ENCODE measurements around the gene EEF1AKMT1. TPM values are rescaled to one million over a fixed set of nuclear protein-coding genes. Genes with fewer than 3 reads are reported as not detected.

EEF1AKMT1 gene
- total RNA-seq, 4 donors from 2014 or later, result 3.0 to 8.6 TPM; not detected in 2

DNA sequence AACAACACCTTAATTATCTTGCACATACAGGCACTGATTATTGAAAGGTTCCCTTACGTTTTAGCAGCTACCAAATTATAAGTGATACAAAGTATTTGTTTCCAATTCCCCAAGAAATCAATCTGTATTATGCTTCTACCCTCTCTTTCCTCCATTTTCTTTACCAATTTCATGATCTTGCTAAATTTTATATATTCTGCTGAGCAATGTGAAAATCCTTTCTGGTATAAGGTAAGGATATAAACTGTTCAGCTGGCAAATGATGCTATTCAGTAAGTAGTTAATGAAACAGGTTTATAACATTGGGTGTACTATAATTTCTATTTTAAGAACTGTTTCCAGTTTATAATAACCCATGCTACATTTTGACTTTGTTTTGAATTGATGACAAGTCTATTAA is 985 bp upstream of the EEF1AKMT1 start:
- Histone ChIP-seq H3K4me1 (peaks cover 0 to 10% (median 9%) of the 10 kb centered on the region in 4 donors), H3K27me3 (no peaks in the 10 kb centered on the region), H3K4me3 (no peak overlapping the region), H3K36me3 (no peaks in the 10 kb centered on the region), H3K9me3 (no peaks in the 10 kb centered on the region), H3K27ac (no peak overlapping the region)
- no peak for TF ChIP-seq EP300 (IDR thresholded peaks at IDR 0.05; ENCODE audit: low read depth)
- TF ChIP-seq CTCF (IDR thresholded peaks at IDR 0.05), result no peak
- TF ChIP-seq POLR2AphosphoS5 (IDR thresholded peaks at IDR 0.05), result no peak
- no peak for TF ChIP-seq POLR2A (IDR thresholded peaks at IDR 0.05)
- DNase-seq, result no peak
- WGBS, 2 donors (ENCODE audit: low coverage in 1 of 2), result 80 to 81% methylated on average over 1 of the region's 1 CpG
- in situ Hi-C loops (cut with MboI; ENCODE audit: low pct_ligation_motif_present in 1 of 4, low pct_unique_long_range_greater_than_20kb in 1 of 4, low sequenced_read_pairs in 3 of 4) (no loop called here), intact Hi-C loops (cut with DNase I; ENCODE audit: low total_unique reads) (no loop called here)

DNA sequence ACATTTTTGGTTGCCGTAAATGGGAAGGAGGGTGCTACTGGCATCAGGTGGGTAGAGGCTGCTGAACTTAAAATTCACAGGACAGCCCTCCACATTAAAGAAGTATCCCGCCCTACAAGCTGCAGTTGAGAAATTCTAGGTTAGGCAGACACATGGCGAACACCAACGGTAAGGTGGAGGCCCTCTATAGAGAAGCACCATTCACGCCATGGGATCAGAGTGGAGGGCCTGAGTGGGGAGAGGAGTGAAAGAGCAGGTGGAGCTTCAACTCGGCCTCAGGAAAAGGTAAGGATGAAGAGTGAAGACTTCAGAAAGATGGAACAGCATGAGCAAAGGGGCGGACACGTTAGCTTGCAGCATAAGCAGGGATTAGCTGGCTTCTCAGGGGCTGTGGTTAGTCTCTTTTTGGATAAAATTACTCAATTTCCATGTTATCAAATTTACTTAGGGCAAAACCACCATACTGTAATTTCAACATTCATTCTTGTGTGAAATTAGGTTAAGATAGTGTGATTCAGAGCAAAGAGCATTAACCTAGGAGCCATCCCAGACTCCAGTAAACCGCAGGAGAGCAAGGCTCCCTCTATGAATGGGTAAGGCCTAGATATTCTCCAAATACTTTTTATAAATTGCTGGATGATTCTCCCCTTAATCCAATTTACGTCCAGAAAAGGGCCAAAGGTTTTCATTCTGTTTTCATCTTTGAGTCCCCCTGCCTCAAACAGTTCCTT is 1.2 kb downstream of the EEF1AKMT1 start:
- peak overlapping the region in 3 of 4 donors; percentile 57 to 65 (median 61) for H3K4me3 ChIP-seq
- peak overlapping the region; percentile 88 to 94 (median 94) for H3K27ac ChIP-seq
- TF ChIP-seq POLR2A (IDR thresholded peaks at IDR 0.05), result no peak
- no peak for TF ChIP-seq CTCF (IDR thresholded peaks at IDR 0.05)
- TF ChIP-seq EP300 (IDR thresholded peaks at IDR 0.05; ENCODE audit: low read depth), result no peak
- peaks cover 0 to 12% (median 9%) of the 10 kb centered on the region in 4 donors for H3K4me1 ChIP-seq
- 73 to 79% methylated on average over 8 to 10 of the region's 10 CpGs for WGBS, 2 donors (ENCODE audit: low coverage in 1 of 2)
- DNase-seq, result no peak
- peaks cover 0 to 2% of the 10 kb centered on the region in 2 donors for H3K9me3 ChIP-seq
- in situ Hi-C loops (cut with MboI; ENCODE audit: low pct_ligation_motif_present in 1 of 4, low pct_unique_long_range_greater_than_20kb in 1 of 4, low sequenced_read_pairs in 3 of 4), result no loop called here
- H3K27me3 ChIP-seq, result no peaks in the 10 kb centered on the region
- H3K36me3 ChIP-seq, result peaks cover 0 to 5% (median 0%) of the 10 kb centered on the region in 4 donors
- intact Hi-C loops (cut with DNase I; ENCODE audit: low total_unique reads), result no loop called here

GRCh38 chr13:20769834-20770233 is 3.9 kb downstream of the EEF1AKMT1 start:
- TF ChIP-seq POLR2A (IDR thresholded peaks at IDR 0.05), result no peak
- TF ChIP-seq EP300 (IDR thresholded peaks at IDR 0.05; ENCODE audit: low read depth), result no peak
- no peak for TF ChIP-seq POLR2AphosphoS5 (IDR thresholded peaks at IDR 0.05)
- no peak for TF ChIP-seq CTCF (IDR thresholded peaks at IDR 0.05)
- WGBS, 2 donors (ENCODE audit: low coverage in 1 of 2), result 97 to 100% methylated on average over 1 of the region's 1 CpG

GRCh38 chr13:20769091-20769490 is 4.7 kb downstream of the EEF1AKMT1 start:
- intact Hi-C loops (cut with DNase I; ENCODE audit: low total_unique reads) (no loop called here), in situ Hi-C loops (cut with MboI; ENCODE audit: low pct_ligation_motif_present in 1 of 4, low pct_unique_long_range_greater_than_20kb in 1 of 4, low sequenced_read_pairs in 3 of 4) (no loop called here)
- WGBS, 2 donors (ENCODE audit: low coverage in 1 of 2), result 46 to 63% methylated on average over 2 of the region's 2 CpGs
- DNase-seq, result no peak
- TF ChIP-seq POLR2A (IDR thresholded peaks at IDR 0.05) (no peak), CTCF (IDR thresholded peaks at IDR 0.05) (no peak), EP300 (IDR thresholded peaks at IDR 0.05; ENCODE audit: low read depth) (no peak), POLR2AphosphoS5 (IDR thresholded peaks at IDR 0.05) (no peak)
- Histone ChIP-seq H3K36me3 (peaks cover 0 to 5% (median 0%) of the 10 kb centered on the region in 4 donors), H3K27ac (no peak overlapping the region), H3K4me3 (no peak overlapping the region), H3K27me3 (no peaks in the 10 kb centered on the region), H3K9me3 (peaks cover 0 to 6% of the 10 kb centered on the region in 2 donors), H3K4me1 (peaks cover 0 to 12% (median 8%) of the 10 kb centered on the region in 4 donors)

More at GRCh38 chr13:20769834-20770233, 3.9 kb downstream of the EEF1AKMT1 start:
- intact Hi-C loops (cut with DNase I; ENCODE audit: low total_unique reads) (no loop called here), in situ Hi-C loops (cut with MboI; ENCODE audit: low pct_ligation_motif_present in 1 of 4, low pct_unique_long_range_greater_than_20kb in 1 of 4, low sequenced_read_pairs in 3 of 4) (no loop called here)
- H3K9me3 ChIP-seq, result peaks cover 0 to 6% of the 10 kb centered on the region in 2 donors
- H3K27me3 ChIP-seq, result no peaks in the 10 kb centered on the region
- peaks cover 0 to 5% (median 0%) of the 10 kb centered on the region in 4 donors for H3K36me3 ChIP-seq
- no peak overlapping the region for H3K4me3 ChIP-seq
- H3K4me1 ChIP-seq, result peaks cover 0 to 12% (median 9%) of the 10 kb centered on the region in 4 donors
- no peak for DNase-seq
- no peak overlapping the region for H3K27ac ChIP-seq

All from transverse colon (tissue), 4 donors.